B cell (primary cell): ENCODE measurements around the gene CRIP3.

ENCODE experiments used
- CTCF ChIP-seq: fragments of 200-600 bp; IDR thresholded peaks from one replicate; pipeline ENCODE4 v1.8.0; 2022; ENCODE audit warnings: antibody characterized with exemption, mild to moderate bottlenecking
- EZH2 ChIP-seq: IDR thresholded peaks from 2 replicates; pipeline ENCODE4 v1.6.1; 2012; ENCODE audit warnings: borderline replicate concordance, low read depth, mild to moderate bottlenecking, moderate library complexity, low read length; ENCODE audit not compliant: insufficient read depth, poor library complexity, severe bottlenecking

DNA sequence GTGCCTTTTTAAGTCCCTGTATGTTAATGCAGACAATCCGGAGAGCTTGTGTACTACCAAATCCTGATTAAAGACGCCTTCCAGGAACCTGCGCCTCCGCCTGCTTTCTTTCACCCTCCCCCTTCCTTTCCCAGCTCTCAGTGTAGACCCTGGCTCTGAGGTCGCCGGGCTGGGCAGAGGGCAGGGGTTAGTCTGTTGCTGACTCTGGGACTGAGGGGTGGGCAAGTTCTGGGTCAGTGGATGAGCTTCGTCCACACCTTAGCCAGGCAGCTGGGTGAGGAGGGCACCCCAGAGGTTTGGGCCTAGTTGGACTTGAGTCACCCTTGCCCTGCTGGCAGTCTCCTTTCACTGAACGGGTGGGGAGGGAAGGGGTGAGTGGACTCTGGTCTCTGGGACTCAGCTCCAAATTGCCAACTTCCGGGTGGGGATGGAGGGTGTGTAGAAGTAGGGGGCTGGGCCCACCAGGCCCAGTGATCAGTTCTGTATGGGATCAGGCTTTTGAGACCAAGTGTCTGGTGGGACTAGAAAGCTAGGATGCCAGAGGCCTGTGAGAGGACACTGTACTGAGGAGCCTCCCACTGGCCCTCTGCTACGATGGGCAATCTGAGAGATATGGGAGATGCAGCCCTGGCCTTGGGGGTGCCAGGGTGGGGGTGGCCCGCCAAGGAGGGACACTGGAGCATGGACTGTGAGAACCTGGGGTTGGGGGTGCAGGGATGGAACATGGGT lies 31.9 kb downstream of the CRIP3 start:
- no peak for TF ChIP-seq CTCF
- TF ChIP-seq EZH2: no peak
